ENCODE results near the gene FTCD.
"Not testable (repeated sequence)": the region's sequence is repeated elsewhere in the genome, so short reads cannot be mapped to it uniquely, and the experiment has no call there.

Gene FTCD

DNA sequence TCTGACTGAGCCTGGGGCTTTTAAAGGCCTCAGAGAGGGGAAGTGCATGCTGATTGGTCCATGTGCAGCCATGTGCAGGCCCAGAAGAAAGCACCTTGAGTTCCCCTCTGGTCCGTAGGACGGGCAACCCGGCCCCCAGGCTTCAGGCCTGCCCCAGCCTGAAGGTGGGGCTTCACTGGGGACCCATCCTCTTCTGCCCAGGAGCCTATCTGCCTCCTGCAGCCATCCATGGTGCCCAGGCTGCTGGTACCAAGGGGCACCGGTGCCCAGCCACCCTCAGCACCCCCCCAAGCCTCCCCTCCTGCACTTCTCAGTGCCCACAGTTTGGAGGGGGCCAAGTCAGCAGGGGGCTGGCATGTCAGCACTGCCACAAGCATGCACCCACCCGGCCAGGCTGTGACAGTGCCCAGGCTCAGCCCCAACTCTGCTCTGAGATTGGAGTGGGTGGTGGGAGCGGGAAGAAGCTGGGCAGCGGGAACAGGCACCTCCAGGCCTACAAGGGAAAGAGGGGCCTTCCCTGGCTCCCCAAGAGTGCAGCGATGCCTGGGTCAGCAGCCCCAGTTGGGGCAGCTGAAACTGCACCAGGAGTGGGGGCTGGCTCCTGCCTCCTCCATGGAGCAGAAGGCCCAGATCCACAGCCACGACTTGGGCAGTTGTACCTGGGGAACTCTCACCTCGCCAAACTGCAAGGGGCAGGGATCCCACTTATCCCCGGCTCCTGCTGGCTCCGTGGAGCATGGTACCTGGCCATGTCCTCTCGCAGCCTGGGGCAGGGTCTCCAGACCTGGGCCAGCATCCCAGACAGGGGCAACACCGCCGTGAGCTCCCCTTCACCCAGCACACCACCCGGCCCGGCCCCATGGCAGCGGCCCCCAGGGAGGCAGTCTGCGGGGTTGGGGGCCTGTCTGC lies 45.8 kb downstream of the FTCD start:
- DNase-seq: no peak

DNA sequence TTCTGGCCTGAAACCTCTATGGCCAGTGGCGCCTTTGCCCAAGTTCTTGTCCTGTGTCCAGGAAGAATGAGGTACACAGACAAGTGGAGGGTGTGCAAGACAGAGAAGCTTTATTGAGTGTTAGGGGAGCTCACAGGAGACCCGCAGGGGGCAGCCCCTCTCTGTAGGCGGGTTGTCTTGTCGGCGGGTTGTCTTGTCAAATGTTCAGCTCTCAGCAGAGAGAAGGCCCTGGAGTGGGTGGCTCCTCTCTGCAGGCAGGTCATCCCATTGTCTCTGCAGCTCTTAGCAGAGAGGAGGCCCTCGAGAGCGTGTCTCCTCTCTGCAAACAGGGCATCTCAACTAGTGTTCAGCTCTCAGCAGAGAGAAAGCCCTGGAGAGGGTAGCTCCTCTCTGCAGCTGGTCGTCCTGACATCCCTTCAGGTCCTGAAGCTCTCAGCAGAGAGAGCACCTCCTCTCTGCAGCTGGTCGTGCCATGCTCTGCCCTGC lies 46.5 kb downstream of the FTCD start:
- DNase-seq: no peak

DNA sequence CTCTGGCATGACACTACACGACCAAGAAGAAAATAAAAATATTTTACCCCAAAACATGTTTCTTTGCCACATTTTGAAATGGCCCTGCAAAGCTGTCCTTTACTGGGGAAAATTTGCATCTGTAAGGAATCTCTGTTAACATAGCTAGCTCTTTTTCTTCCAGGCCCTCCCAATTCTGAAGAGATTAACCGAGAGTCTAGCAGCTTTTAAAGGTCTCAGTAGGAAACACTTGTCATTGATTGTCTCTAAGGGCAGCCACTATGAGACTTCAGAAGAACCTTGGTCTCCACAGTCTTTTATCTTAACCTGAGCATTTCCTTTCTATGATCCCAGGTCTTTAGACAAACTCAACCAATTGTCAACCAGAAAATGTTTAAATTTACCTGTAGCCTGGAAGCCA lies 48.0 kb downstream of the FTCD start:
- DNase-seq: not testable (repeated sequence)

DNA sequence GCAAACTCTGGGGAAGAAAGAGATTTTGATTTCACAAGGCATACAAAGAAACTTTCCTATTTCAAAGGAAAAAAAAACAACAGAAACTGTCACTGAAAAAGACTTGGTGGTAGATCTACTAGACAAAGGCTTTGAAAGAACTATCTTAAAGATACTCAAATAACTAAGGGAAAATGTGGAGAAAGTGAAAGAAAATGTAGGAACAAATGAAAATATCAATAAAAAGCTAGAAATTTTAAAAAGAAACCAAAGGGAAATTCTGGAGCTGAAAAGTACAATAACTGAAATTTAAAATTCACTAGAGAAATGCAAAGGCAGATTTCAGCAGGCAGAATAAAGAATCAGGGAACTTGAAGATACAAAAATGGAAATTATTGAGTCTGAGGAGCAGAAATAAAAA lies 51.3 kb downstream of the FTCD start:
- no peak for DNase-seq

DNA sequence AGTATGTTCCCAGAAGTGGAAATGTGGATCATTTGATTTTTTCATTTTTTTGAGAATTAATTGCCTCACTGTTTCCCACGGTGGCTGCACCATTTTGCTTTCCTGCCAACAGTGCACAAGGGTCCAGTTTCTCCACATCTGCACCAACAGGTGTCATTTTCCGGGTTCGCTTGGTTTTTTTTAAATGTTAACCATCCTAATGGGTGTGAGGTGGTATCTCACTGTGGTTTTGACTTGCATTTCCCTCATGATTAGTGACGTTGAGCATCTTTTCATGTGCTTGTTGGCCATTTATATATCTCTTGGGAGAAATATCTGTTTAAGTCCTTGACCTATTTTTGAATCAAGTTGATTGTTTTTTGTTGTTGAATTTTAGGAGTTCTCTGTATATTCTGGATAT lies 54.5 kb downstream of the FTCD start:
- DNase-seq: no peak

DNA sequence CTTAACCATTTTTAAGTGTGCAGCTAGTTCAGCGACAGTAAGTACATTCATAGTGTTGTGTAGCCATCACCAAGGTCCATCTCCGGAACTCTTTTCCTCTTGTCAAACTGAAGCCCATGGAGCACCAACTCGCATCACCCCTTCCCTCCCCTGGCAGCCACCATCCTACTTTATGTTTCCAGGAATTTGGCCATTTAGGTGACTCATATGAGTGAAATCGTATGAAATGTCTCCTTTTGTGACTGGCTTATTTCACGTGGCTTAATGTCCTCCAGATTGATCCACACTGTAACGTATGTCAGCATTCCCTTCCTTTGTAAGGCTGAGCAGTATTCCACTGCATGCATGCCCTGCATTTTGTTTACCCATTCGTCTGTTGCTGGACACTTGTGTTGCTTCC lies 55.0 kb downstream of the FTCD start:
- DNase-seq: no peak

DNA sequence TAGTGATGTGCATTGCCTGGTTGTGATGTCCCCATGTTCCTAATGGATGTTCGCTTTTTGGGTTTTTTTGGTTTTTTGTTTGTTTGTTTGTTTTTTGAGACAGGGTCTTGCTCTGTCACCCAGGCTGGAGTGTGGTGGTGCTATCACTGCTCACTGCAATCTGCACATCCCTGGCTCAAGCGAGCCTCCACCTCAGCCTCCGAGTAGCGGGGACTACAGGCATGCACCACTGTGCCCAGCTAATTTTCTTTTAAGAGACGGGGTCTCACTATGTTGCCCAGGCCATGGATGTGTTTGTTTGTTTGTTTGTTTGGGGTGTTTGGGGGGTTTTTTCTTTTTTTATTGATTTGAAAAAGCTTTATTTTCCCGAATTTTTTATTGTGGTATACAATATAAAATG lies 55.4 kb downstream of the FTCD start:
- DNase-seq: no peak

DNA sequence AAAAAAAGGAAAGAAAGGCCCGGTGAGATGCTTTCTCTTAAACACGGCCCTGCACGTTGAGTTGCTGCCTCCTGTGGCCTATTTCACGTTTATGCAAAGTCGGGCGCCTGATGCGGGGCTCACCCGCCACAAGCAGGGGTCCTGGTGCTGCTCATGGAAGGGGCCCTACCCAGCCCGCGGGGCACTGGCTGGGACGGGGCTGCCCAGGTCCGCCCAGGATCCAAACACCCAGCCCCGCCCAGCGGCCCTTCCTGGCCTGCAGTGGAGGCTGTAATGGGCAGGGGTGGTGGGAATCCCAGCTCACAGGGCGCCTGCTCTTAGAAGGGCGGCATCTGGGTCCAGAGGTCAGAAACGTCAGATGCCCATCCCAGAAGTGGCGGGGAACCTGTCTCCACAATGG lies 55.9 kb downstream of the FTCD start:
- no peak for DNase-seq

DNA sequence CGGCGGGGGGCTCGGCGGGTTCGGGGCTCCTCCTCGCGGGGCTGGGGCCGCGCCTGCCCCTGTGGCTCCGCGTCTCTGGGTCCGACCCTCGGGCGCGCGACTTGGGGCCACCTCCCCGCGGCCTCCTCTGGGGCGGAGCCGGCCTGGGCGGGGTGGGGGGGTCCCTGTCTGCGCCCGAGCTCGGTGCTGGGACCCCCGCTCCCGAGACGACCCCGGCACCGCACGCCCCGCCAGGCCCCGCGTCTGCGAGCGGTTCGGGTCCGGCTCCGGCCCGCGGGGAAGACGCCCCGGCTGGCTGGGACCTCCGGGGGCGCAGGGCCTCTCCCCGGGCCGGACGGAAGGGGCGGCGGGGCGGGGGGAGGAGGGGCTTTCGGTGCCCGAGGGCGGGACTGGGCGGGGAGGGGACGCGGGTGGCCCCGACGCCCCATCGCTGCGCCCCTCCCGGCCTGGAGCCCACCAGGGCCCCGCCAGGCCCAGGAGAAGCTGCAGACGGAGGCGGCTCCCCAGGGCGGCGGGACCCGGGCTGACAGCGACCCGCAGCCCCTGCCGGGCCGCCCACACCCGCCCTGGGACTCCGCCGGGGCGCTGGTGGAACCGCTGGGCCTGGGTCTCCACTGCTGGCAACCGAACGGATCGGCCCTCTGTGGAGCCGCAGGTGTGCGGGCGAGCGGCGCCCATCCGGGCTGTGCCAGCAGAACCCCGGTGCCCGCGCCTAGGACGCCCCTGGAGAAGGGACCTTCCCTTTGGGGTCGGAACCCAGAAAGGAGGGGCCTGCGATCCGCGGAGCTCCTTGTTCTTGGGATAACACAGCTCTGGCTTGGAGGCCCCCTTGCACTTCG lies 56.9 kb downstream of the FTCD start:
- DNase-seq: no peak

DNA sequence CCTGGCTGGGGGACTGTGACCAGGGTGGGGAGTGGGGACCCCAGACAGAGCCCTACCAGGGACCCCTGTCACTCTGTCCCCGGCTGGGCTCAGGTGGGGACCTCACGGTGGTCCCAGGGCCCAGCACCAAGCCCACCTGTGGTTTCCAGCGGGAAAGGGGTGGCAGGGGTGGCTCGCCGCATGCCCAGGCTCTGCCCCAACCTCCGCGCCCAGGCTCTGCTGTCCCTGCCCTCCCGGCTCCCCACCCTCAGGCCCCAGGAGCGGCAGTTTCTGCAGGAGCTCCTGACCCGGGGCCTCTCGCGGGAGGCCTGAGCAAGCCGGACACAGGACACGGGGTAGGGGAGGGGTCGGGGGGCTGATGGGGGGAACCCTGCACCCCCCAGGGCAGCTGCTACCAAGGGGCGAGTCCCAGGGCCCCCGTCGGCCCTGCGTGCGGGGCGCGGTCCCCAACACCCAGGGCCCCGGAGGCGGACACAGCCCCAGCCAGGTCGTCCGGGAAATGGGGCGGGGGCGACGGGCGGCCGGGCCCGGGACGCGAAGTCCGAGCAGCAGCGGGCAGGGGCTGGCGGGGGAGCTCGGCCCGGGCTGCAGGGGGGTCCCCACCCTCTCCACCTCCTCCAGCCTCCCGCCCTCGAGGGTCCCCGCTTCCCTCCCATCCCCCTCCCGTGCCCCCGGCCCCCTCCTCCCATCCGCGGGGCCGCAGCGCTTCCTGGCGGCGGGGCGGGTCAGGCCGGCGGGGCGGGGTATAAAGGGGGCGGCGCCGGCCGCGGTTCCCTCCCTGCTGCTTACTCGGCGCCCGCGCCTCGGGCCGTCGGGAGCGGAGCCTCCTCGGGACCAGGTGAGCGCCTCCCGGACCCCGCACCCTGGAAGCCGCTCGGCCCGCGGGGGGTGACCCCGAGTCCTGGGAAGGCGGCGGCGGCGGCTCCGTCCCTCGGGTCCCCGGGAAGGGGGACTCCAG lies 57.8 kb downstream of the FTCD start, which contains the start of gene COL6A2:
TSS of gene COL6A2 (plus strand) at position 777 of the 958 bp plus-strand sequence.
- DNase-seq: no peak

DNA sequence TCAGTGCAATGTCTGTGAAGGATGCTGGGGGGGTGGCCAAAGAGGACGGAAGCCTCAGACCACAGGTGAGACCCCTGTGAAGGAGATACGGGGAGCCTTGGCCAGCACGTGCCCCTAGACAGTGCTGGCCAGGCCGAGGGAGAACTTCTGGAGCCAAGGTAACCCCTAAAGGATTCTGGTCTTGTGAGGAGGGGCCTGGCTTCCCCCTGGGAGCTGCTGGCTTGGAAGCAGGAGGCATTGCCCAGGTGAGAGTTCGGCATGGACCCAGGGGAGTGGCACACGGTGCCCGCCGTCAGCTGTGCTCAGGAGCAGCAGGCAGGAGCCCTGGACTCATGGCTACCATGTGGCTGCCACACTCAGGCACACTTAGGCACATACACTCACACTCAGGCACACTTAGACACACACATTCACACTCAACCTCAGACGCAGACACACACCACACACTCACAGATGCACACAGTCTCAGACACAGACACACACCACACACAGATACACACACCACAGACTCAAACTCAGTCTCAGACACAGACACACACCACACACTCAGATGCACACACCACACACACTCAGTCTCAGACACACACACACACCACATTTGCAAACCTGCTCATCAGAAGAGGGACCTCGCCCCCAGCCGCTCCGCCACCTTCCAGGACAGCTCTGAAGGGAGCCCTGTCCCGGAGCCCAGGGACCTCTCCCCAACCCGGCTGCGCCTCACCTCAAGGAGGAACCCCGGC lies 58.6 kb downstream of the FTCD start:
- DNase-seq: no peak

DNA sequence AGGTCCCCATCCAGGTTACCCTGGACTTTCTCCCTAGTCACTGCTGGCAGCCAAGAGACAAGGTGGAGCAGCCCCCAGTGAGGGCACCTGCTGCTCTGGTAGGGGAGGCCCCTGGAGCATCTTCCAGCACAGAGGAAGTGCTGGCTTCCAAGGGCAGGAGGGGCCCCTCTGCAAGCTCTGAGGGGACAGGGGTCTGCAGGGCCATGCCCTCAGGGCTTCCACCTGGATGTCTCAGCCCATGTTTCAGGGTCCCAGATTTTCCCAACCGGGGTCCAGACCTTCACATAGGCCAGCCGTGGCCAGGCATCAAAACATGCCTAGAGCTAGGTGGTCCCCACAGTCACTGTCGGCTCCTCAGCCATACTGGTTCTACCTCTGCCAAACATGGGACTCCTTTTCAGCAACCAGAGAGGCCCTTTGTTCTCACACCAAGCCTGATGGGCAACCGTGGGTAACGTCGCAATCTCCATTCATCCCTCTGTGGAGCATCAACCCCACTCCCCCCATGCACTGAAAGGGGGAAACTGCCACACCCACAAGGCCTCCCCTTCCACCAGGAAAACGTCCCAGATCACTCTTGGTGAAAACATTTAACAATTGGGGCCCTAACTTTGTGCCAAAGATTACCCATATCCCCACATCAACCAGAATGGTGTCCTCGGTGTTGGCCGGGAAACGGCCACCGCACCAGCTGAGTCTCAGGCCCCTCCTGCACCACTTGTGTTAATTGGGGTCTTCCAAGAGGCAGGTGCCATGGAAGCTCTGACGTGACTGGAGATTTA lies 59.4 kb downstream of the FTCD start:
- DNase-seq: no peak

DNA sequence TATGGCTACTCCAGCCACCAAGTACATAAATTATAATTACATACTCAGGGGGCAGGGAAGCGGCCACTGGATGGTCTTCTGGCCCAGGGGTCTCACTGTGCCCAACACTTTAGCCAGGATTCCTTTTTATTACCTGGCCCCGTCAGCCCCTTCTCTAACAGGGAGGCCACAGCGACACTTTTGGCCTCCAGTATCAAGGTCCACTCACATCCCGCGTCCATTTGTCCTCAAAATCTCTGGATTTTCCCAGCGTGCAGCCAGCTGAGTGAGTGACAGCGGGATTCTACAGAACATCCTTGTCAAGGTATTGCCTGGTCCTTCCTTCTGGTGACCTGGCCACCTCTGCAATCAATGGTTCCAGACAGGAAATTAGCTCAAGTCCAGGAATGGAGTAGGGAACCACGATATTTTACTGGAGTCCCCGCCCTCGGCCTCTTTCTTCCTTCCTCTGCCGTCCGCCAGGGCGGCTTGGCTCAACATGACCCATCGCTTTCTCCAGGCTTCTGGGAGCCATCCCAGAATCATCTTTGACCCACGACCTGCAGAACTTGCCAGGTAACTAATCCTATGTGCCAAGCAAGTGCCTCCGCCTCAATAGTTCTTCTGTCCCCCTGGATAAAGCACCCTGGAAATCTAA lies 60.2 kb downstream of the FTCD start:
- DNase-seq: no peak

DNA sequence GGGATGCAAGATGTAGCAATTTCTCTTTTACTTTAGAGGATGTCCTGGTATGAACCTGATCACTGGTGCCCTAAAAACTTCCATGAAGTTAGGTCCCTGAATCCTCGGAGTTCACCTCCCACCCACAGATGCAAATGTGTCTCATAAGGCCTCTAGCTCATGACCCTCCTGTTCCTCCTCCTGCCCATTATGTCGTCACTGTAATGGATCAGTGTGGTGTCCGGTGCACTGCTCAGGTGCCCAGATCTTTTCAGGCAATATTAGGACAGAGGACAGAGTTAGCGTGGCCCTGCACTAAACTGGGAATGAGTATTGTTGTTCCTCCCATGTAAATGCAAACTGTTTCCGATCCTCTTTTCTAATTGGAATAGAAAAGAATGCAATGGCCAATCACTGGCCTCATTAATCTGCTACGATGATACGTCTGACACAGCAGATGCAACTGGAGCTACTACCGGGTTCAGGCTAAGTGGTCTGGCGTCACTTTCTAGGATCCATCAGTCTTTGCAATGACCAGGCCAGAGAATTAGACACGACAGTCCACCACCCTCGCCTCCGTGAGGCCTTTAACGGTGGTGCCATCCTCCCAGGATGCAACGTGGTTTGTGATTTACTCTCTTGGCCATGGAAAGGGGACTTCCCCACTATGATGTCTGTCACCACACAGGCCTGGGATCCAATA lies 60.8 kb downstream of the FTCD start:
- no peak for DNase-seq

DNA sequence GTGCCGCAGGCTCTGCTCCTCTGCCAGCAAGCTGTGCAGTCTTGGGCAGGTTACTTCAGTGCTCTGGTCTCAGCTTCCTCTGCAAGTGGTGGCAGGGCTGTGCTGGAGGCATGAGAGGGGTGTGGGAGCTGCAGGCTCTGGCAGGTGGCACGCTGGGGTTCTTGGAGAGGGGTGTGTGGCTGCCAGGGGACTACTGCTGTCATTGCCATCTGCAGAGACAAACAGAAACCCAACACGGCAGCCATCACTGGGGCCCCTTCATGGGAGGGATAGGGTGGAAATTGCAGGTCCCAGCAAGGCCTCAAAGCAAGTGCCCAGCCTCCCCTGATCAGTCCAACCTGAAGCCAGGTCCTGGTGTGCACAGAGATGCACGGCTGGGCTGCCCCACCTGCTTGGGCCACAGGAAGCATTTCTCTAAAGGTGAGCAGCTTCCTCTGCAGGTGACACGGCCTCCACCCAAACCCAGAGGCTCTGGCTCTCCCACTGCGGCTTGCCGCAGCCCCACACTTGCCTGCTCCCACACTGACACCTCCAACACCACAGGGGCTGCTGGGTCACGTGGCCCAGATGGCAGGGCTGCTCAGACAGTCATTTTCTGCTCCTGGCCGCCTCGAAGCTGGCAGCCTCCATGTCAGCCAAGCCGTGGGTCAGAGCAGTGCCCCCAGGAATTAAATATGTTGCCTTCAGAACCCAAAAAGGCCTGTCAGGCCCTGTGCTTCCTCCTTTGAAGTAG lies 61.5 kb downstream of the FTCD start:
- no peak for DNase-seq

DNA sequence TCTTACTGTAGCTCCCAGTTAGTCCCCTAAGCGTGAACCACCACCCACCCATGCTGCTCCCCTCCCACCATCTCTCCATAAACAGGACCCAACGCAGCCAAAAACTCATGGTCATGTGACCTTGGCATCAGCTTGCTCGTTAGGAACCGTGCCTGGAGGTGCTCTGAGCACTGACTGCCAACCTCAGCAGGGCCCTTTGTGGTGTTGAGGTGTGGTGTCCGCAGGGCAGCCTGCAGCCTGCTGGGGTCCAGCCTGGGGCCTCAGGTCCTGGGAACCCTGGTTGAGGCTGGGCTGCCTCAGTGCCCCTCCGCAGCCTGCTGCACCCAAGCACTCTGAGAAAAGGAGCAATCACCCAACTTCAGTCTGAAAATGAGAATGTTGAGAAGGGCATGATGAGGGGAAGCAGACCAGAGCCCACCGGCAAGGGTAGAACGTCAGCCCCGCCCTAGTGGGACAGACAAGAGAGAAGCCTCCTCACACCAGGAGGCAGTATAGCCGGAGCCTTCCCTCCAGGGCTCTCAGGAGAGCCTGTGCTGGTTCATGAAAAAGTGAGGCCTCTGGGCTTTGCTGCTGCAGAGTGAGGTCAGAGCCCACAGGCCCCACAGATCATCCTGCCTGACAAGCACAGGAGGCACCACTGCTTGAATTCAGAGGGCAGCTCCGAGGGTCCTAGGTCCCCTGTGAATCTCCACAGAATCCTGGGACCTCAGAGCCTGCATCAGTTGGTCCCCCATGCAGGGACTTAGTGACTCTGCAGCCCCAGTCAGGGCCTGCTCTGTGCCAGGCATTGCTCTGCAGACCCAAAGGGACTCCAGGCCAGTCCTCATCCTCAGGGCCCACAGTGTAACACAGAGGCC lies 62.3 kb downstream of the FTCD start:
- DNase-seq: no peak

DNA sequence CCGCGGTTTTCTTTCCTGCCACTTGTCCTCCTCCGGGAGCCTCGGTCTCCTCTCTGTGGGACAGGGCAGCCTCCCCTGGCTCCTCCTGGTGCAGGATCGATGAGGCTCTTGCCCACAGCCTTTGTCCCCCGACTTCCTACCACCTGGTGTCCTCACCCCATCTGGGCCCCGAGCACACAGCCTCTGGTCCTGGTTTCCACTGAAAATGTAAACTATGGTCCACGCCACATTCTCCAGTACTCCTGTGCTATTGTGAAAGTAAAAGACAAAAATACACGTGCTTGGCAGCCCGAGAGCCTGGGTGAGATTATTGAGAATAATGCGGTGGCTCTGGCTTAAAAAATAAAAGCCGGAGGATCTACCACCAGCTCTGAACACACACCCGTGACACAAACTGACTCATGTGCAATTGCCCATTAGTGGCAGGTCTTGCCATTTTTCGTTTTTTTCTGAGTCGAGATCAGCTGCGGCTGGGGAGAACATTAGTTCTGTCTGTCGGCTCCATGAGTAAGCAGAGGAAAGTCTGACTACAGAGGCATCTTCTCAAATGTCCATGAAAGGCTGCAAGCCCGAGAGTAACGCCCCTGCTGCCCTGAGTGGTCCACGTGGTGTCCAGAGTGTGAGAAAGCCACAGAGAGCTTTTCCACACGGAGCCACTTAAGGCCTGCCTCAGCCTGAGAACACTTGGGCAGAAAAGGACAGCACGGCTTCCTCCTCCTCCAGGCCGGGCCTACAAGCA lies 63.2 kb downstream of the FTCD start:
- DNase-seq: no peak
